Ishikawa (cell line): ENCODE data around the gene FARS2.

ENCODE experiments used
- CEBPB ChIP-seq: IDR thresholded peaks from 2 replicates; pipeline ENCODE4 v1.6.1; 2012
- CREB1 ChIP-seq: IDR thresholded peaks from 2 replicates; pipeline ENCODE4 v1.6.1; 2012; ENCODE audit warnings: low read depth
- EGR1 ChIP-seq: IDR thresholded peaks from 2 replicates; pipeline ENCODE4 v1.6.1; 2012
- EP300 ChIP-seq: IDR thresholded peaks from 2 replicates; pipeline ENCODE4 v1.6.1; 2012; ENCODE audit warnings: borderline replicate concordance
- FOXM1 ChIP-seq: IDR thresholded peaks from 2 replicates; pipeline ENCODE4 v1.6.1; 2012; ENCODE audit warnings: low read depth, borderline replicate concordance
- NFIC ChIP-seq: IDR thresholded peaks from 2 replicates; pipeline ENCODE4 v1.6.1; 2012
- RAD21 ChIP-seq: IDR thresholded peaks from 2 replicates; pipeline ENCODE4 v1.6.1; 2012; ENCODE audit warnings: low read depth
- TAF1 ChIP-seq: IDR thresholded peaks from 2 replicates; pipeline ENCODE4 v1.6.1; 2012; ENCODE audit warnings: low read depth, mild to moderate bottlenecking
- TCF12 ChIP-seq: IDR thresholded peaks from 2 replicates; pipeline ENCODE4 v1.6.1; 2012; ENCODE audit warnings: low read depth
- TEAD4 ChIP-seq: IDR thresholded peaks from 2 replicates; pipeline ENCODE4 v1.6.1; 2012
- YY1 ChIP-seq: IDR thresholded peaks from 2 replicates; pipeline ENCODE4 v1.6.1; 2012; ENCODE audit warnings: low read depth
- ZBTB7A ChIP-seq: IDR thresholded peaks from 2 replicates; pipeline ENCODE4 v1.6.1; 2012; ENCODE audit warnings: low read depth
- TF ChIP-seq, protein P1 (sequence below): IDR thresholded peaks from 2 replicates; pipeline ENCODE4 v1.6.1; 2012
- TF ChIP-seq, protein P2 (sequence below): IDR thresholded peaks from 2 replicates; pipeline ENCODE4 v1.6.1; 2012; ENCODE audit warnings: low read depth, mild to moderate bottlenecking
- TF ChIP-seq, protein P3 (sequence below): IDR thresholded peaks from 2 replicates; pipeline ENCODE4 v1.6.1; 2012

The FARS2 gene

DNA sequence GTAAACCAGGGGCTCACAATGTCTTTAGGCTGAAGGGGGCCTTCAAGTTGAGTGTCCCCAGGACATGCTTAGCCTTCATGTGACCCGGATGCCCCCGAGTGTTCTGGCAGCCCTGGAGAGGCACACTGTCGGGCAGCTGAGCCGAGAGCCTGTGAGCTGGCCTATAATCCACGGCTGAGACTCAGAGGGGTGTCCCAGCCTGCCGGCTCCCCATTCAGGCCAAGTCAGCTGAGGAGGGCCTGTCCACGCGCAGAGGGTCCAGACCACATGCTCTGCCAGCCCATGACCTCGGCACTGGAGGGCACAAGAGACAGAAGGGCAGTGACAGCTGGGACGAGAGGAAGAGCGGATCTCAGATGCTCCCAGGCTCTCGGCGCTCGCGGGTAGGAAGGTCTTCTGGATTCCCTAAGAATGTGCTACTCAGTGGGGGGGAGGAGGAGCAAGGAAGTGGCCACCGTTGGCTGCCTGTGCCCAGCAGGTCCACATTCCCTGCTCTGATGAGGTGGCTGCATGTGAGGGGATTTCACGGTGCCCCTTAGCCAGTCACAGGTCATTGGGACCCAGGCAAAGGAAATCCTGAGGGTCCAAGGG lies 520.7 kb downstream of the FARS2 start:
- TF ChIP-seq NFIC (no peak), CREB1 (no peak), FOXM1 (no peak), TEAD4 (no peak), CEBPB (no peak), TAF1 (no peak), EP300 (no peak)
- TF ChIP-seq, protein P1, sequence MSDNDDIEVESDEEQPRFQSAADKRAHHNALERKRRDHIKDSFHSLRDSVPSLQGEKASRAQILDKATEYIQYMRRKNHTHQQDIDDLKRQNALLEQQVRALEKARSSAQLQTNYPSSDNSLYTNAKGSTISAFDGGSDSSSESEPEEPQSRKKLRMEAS: no peak
- TF ChIP-seq, protein P2, sequence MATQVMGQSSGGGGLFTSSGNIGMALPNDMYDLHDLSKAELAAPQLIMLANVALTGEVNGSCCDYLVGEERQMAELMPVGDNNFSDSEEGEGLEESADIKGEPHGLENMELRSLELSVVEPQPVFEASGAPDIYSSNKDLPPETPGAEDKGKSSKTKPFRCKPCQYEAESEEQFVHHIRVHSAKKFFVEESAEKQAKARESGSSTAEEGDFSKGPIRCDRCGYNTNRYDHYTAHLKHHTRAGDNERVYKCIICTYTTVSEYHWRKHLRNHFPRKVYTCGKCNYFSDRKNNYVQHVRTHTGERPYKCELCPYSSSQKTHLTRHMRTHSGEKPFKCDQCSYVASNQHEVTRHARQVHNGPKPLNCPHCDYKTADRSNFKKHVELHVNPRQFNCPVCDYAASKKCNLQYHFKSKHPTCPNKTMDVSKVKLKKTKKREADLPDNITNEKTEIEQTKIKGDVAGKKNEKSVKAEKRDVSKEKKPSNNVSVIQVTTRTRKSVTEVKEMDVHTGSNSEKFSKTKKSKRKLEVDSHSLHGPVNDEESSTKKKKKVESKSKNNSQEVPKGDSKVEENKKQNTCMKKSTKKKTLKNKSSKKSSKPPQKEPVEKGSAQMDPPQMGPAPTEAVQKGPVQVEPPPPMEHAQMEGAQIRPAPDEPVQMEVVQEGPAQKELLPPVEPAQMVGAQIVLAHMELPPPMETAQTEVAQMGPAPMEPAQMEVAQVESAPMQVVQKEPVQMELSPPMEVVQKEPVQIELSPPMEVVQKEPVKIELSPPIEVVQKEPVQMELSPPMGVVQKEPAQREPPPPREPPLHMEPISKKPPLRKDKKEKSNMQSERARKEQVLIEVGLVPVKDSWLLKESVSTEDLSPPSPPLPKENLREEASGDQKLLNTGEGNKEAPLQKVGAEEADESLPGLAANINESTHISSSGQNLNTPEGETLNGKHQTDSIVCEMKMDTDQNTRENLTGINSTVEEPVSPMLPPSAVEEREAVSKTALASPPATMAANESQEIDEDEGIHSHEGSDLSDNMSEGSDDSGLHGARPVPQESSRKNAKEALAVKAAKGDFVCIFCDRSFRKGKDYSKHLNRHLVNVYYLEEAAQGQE: no peak

DNA sequence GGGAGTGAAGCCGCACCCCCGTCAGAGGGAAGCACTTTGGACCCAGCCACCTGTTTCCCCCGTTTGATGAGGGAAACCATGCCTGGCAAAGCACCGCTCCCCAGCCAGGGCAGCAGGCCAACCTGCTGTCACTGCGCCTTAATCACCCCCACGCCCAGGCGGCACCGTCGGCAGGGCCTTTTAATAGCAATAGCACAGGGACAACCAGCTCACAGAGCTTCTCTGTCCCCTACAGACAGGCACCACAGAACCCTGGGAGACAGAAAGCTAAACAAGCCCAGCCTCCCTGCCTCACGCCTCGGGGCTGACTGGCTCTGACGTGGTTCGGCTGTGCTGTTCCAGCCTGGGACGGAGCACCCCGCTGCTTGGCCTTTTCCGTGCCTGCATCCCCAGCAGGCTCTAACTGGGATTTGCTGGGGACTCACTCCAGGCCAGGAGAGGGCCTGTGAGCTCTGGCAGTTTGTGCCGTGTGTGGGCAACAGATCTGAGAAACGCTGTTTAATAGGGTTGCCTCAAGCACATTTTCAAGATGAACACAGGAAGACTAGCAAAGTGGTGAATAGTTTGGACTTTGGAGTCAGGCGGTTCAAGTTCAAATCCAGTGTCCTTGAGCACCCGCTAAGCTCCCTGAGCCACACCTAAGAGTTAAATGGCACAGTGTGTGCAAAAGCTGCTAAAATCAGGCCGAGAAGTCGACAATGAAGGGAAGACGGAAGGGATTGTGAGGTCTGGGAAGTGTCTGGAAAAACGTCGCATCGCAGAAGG lies 521.7 kb downstream of the FARS2 start:
- TF ChIP-seq NFIC (no peak), TAF1 (no peak), RAD21 (no peak), CREB1 (no peak), EGR1 (no peak), EP300 (no peak), FOXM1 (no peak), TCF12 (no peak), TEAD4 (no peak), YY1 (no peak), ZBTB7A (no peak), CEBPB (no peak)
- TF ChIP-seq, protein P1: no peak
- TF ChIP-seq, protein P3, sequence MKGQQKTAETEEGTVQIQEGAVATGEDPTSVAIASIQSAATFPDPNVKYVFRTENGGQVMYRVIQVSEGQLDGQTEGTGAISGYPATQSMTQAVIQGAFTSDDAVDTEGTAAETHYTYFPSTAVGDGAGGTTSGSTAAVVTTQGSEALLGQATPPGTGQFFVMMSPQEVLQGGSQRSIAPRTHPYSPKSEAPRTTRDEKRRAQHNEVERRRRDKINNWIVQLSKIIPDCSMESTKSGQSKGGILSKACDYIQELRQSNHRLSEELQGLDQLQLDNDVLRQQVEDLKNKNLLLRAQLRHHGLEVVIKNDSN: no peak

DNA sequence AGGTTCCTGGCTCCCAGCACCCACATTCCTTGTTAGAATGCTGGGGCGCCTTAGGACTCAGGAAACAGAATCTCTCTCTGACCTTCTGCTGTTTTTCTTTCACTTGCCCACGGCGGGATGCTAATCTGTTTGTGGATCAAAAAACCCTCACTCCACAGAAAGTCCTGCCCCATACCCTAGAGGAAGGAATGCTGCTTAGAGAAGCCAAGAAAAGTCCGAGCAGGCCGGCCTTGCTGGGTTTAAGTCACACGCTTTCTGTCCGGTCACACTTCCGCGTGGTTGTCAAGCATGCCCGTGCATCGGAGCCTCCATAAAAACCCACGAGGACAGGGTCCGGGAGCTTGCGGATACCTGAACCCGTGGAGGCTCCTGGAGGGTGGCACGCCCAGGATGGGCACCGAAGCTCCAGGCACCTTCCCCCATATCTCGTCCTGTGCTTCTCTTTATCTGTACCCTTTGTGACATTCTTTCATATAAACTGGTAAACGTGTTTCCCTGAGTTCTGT lies 522.3 kb downstream of the FARS2 start:
- TF ChIP-seq YY1 (no peak), TEAD4 (no peak), NFIC (no peak), TAF1 (no peak), TCF12 (no peak), CEBPB (no peak), EP300 (no peak), ZBTB7A (no peak), CREB1 (no peak), FOXM1 (no peak)
- TF ChIP-seq, protein P1: no peak
- TF ChIP-seq, protein P3: no peak

DNA sequence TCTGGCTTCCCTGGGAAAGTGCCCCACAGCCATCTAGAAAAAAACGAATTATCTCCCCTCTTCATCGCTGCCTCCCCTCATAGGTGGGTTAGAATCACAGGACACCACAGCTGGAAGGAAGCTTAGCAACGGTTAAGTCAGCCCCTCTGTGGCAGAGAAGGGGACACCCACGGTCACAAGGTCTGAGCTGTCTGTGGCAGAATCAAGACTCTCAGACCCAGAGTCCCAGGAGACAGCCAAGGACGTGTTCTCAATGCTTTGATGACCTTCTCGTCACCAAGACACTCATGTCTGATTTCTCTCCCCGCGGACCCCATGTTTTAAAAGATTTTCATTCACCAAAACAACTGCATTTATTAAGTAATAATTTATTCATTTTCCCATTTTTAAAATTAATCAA lies 523.9 kb downstream of the FARS2 start:
- TF ChIP-seq TEAD4 (no peak), TAF1 (no peak), YY1 (no peak), FOXM1 (no peak), ZBTB7A (no peak), CEBPB (no peak), EP300 (no peak)
- TF ChIP-seq, protein P2: no peak

DNA sequence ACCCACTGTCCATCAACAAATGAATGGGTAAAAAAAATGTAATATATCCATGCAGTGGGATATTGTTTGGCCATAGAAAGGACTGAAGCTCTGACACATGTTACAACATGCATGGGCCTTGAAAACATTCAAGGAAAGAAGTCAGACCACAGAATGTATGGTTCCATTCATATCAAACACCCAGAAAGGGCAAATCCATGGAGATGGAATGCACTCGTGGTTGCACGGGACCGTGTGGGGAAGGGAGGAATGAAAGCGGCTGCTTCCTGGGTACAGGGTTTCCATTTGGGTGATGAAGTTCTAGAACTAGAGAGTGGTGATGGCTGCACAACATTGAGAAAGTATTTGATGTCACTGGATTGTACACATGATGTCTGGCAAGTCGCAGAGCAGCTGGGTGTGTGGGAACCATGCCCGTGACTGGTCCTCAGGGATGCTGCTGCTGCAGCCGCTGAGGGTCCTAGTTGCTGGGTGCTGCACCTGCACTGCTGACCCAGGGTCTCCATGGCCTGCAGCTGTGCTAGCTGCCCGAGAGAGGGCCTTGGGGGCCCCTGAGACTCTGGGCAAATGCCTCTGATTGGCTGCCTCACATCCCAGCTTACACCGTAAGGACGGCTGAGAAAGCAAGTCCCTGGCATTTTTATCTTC lies 525.1 kb downstream of the FARS2 start:
- TF ChIP-seq, protein P3: no peak
- no peak for TF ChIP-seq EP300
- no peak for TF ChIP-seq EGR1
- no peak for TF ChIP-seq TCF12
- TF ChIP-seq YY1: no peak
- no peak for TF ChIP-seq TEAD4
- no peak for TF ChIP-seq RAD21
- TF ChIP-seq, protein P2: no peak
- TF ChIP-seq TAF1: no peak
- TF ChIP-seq FOXM1: no peak
